H1 (cell line): ENCODE data around the gene TMEM144. TPM values are rescaled to one million over a fixed set of nuclear protein-coding genes. Genes with fewer than 3 reads are reported as not detected.
A peak's percentile ranks its signal among the peaks of the same experiment; 100 is the strongest.

Source experiments
- CTCF ChIA-PET: fragments of 300-600 bp; sonication (Branson Sonifier 250); formaldehyde crosslinking; loops from one replicate; lab custom pipeline; 2021; ENCODE audit not compliant: partially characterized antibody; lab: Charles Lee
- POLR2A ChIA-PET: fragments of 300-600 bp; sonication (Branson Sonifier 250); formaldehyde crosslinking; loops from one replicate; lab custom pipeline; 2021; ENCODE audit warnings: inconsistent platforms; ENCODE audit not compliant: partially characterized antibody; lab: Charles Lee
- DNase-seq, 2 experiments: peaks; one replicate each; pipeline versions ENCODE4 v3.0.0 to v3.0.0-alpha.2; 2010 to 2022; ENCODE audit warnings: low spot score in 2 of 2, low read depth in 1 of 2, mixed read lengths in 1 of 2
- FAIRE-seq: peaks from 2 replicates; lab custom pipeline; 2011; peaks lifted over from hg19 to GRCh38; lab: Jason Lieb, UNC
- H2AFZ ChIP-seq: 2 replicates; pipeline ENCODE4 v1.8.1; 2012; ENCODE audit warnings: low read length, inconsistent platforms
- H2AK5ac ChIP-seq: 2 replicates; pipeline ENCODE4 v1.6.1; 2013; ENCODE audit warnings: low read depth, low read length
- H2BK120ac ChIP-seq: replicated peaks from 2 replicates; pipeline ENCODE3; 2013; ENCODE audit warnings: low read depth, low read length, inconsistent platforms
- H2BK12ac ChIP-seq: 2 replicates; pipeline ENCODE4 v1.6.1; 2013; ENCODE audit warnings: low read depth, low read length
- H2BK15ac ChIP-seq: 2 replicates; pipeline ENCODE4 v1.6.1; 2013; ENCODE audit warnings: low read length
- H2BK20ac ChIP-seq: 2 replicates; pipeline ENCODE4 v1.6.1; 2013; ENCODE audit warnings: low read length
- H2BK5ac ChIP-seq: 2 replicates; pipeline ENCODE4 v1.6.1; 2013; ENCODE audit warnings: low read depth, low read length
- H3K14ac ChIP-seq: 2 replicates; pipeline ENCODE4 v1.6.1; 2013; ENCODE audit warnings: inconsistent platforms; ENCODE audit not compliant: insufficient read length
- H3K18ac ChIP-seq: 2 replicates; pipeline ENCODE4 v1.6.1; 2013; ENCODE audit warnings: low read length; ENCODE audit errors: extremely low read depth
- H3K23ac ChIP-seq: 2 replicates; pipeline ENCODE4 v1.6.1; 2013; ENCODE audit warnings: inconsistent platforms; ENCODE audit not compliant: insufficient read length
- H3K23me2 ChIP-seq: 2 replicates; pipeline ENCODE4 v1.6.1; 2013; ENCODE audit warnings: low read depth, low read length
- H3K27ac ChIP-seq: 2 replicates; pipeline ENCODE4 v1.6.1; 2011; ENCODE audit warnings: low read depth, low read length, inconsistent platforms
- H3K27me3 ChIP-seq, 4 experiments: replicated peaks in 1 of 4; 1 replicate in 1 of 4; 2 replicates in 3 of 4; pipeline versions ENCODE4 v1.6.1 to v1.8.1; 2011 to 2013; ENCODE audit warnings: low read length in 3 of 4, mild to moderate bottlenecking in 3 of 4, inconsistent platforms in 2 of 4, mixed read lengths in 2 of 4, moderate library complexity in 1 of 4; ENCODE audit not compliant: control insufficient read depth in 3 of 4, insufficient read depth in 3 of 4; ENCODE audit errors: extremely low read depth in 1 of 4
- H3K36me3 ChIP-seq, 4 experiments: 2 replicates each; pipeline versions ENCODE4 v1.6.1 to v1.8.1; 2011 to 2013; ENCODE audit warnings: mild to moderate bottlenecking in 4 of 4, low read length in 3 of 4, moderate library complexity in 2 of 4, control low read depth in 1 of 4, inconsistent platforms in 1 of 4; ENCODE audit not compliant: insufficient read depth in 4 of 4, control insufficient read depth in 2 of 4
- H3K4ac ChIP-seq: replicated peaks from 2 replicates; pipeline ENCODE3; 2013; ENCODE audit warnings: low read length, low read depth, mixed read lengths, inconsistent platforms; ENCODE audit not compliant: insufficient read length
- H3K4me1 ChIP-seq, 4 experiments: replicated peaks in 1 of 4; 1 replicate in 1 of 4; 2 replicates in 3 of 4; pipeline versions ENCODE4 v1.6.1 to v1.8.1; 2011 to 2013; ENCODE audit warnings: low read length in 3 of 4, inconsistent platforms in 2 of 4, mixed read lengths in 1 of 4; ENCODE audit not compliant: insufficient read depth in 4 of 4, control insufficient read depth in 3 of 4
- H3K4me2 ChIP-seq, 2 experiments: 2 replicates each; pipeline versions ENCODE4 v1.6.1 to v1.8.1; 2011 to 2013; ENCODE audit warnings: low read depth in 2 of 2, low read length in 2 of 2, control low read depth in 1 of 2, inconsistent platforms in 1 of 2, mild to moderate bottlenecking in 1 of 2; ENCODE audit not compliant: insufficient read depth in 1 of 2
- H3K4me3 ChIP-seq, 4 experiments: fragments of 200-600, 300-600 bp in 1 of 4; sonication (generic), shearing (Covaris generic), sonication (Bioruptor Twin) in 1 of 4; 2 replicates each; pipeline versions ENCODE4 v1.5.1 to v1.8.1; 2011 to 2016; ENCODE audit warnings: low read length in 4 of 4, low read depth in 3 of 4, control low read depth in 2 of 4, inconsistent platforms in 2 of 4, mild to moderate bottlenecking in 2 of 4, mixed read lengths in 1 of 4, moderate library complexity in 1 of 4; ENCODE audit not compliant: insufficient read depth in 2 of 4; ENCODE audit errors: extremely low read depth in 1 of 4
- H3K56ac ChIP-seq: replicated peaks from 2 replicates; pipeline ENCODE3; 2013; ENCODE audit warnings: low read depth, mild to moderate bottlenecking, mixed read lengths, low read length, inconsistent platforms; ENCODE audit not compliant: insufficient read length
- H3K79me1 ChIP-seq: 2 replicates; pipeline ENCODE4 v1.6.1; 2013; ENCODE audit warnings: low read depth, low read length, control low read depth
- H3K79me2 ChIP-seq, 2 experiments: 2 replicates each; pipeline versions ENCODE4 v1.6.1 to v1.8.1; 2012 to 2013; ENCODE audit warnings: low read length in 2 of 2, mild to moderate bottlenecking in 2 of 2, inconsistent platforms in 1 of 2; ENCODE audit not compliant: insufficient read depth in 2 of 2, control insufficient read depth in 1 of 2
- H3K9ac ChIP-seq, 4 experiments: replicated peaks in 1 of 4; 1 replicate in 1 of 4; 2 replicates in 3 of 4; pipeline versions ENCODE4 v1.6.1 to v1.8.1; 2011 to 2013; ENCODE audit warnings: low read depth in 3 of 4, low read length in 3 of 4, control low read depth in 2 of 4, mild to moderate bottlenecking in 2 of 4, moderate library complexity in 2 of 4, inconsistent platforms in 1 of 4; ENCODE audit errors: extremely low read depth in 1 of 4
- H3K9me3 ChIP-seq, 2 experiments: 2 replicates each; pipeline versions ENCODE4 v1.6.1 to v1.8.1; 2012 to 2013; ENCODE audit warnings: mild to moderate bottlenecking in 2 of 2, moderate library complexity in 2 of 2, control low read depth in 1 of 2, inconsistent platforms in 1 of 2, low read depth in 1 of 2, low read length in 1 of 2, mixed read lengths in 1 of 2; ENCODE audit not compliant: insufficient read depth in 2 of 2
- H4K20me1 ChIP-seq, 2 experiments: replicated peaks in 1 of 2; 2 replicates each; pipeline versions ENCODE3 to v1.8.1; 2011 to 2013; ENCODE audit warnings: inconsistent platforms in 2 of 2, low read length in 2 of 2, mild to moderate bottlenecking in 1 of 2; ENCODE audit not compliant: insufficient read depth in 2 of 2, control insufficient read depth in 1 of 2
- H4K5ac ChIP-seq: 2 replicates; pipeline ENCODE4 v1.6.1; 2013; ENCODE audit warnings: low read length, low read depth, mixed read lengths, inconsistent platforms; ENCODE audit not compliant: insufficient read length
- H4K8ac ChIP-seq: 2 replicates; pipeline ENCODE4 v1.8.0; 2013; ENCODE audit warnings: mild to moderate bottlenecking, moderate library complexity, low read length, inconsistent platforms; ENCODE audit not compliant: insufficient read depth; ENCODE audit errors: extremely low read depth
- H4K91ac ChIP-seq: replicated peaks from 2 replicates; pipeline ENCODE3; 2013; ENCODE audit warnings: low read length, mixed read lengths, inconsistent platforms; ENCODE audit not compliant: insufficient read length
- CBX8 ChIP-seq: fragments of 300-800, 300-1000 bp; sonication (generic); IDR thresholded peaks from 2 replicates; pipeline ENCODE4 v1.7.1; 2016; ENCODE audit warnings: low read depth, low read length, borderline replicate concordance
- CTCF ChIP-seq, 3 experiments: IDR thresholded peaks; 1 replicate in 2 of 3; 2 replicates in 1 of 3; pipeline versions ENCODE4 v1.5.1 to v1.6.1; 2011; ENCODE audit warnings: low read length in 3 of 3, mild to moderate bottlenecking in 3 of 3, inconsistent platforms in 2 of 3, low read depth in 1 of 3, moderate library complexity in 1 of 3; ENCODE audit not compliant: insufficient read depth in 1 of 3; ENCODE audit errors: control extremely low read depth in 1 of 3
- RAD21 ChIP-seq, 2 experiments: IDR thresholded peaks in 1 of 2; conservative IDR thresholded peaks in 1 of 2; 2 replicates each; pipeline ENCODE4 v1.6.1; 2011; ENCODE audit warnings: low read depth in 2 of 2, low read length in 2 of 2, improper control_type of control experiment in 1 of 2, inconsistent platforms in 1 of 2, mild to moderate bottlenecking in 1 of 2, moderate library complexity in 1 of 2
- RBBP5 ChIP-seq: IDR thresholded peaks from 2 replicates; pipeline ENCODE4 v1.7.1; 2012; ENCODE audit warnings: low read depth, mild to moderate bottlenecking, inconsistent platforms, low read length, moderate library complexity, borderline replicate concordance
- WGBS, 2 experiments: shearing (Covaris generic) in 1 of 2; methylation state at CpG; one replicate each; pipeline versions ENCODE4 v1.1.6 to v1.1.7; 2013 to 2015; ENCODE audit warnings: low lambda C conversion rate in 2 of 2, mixed read lengths in 2 of 2, inconsistent platforms in 1 of 2, low coverage in 1 of 2, missing lambda C conversion rate in 1 of 2; ENCODE audit not compliant: insufficient replicate concordance in 2 of 2, insufficient coverage in 1 of 2, insufficient read length in 1 of 2; ENCODE audit errors: extremely low coverage in 1 of 2, missing lambda C conversion rate in 1 of 2; 5-methylcytosine and 5-hydroxymethylcytosine counted together
- polyA plus RNA-seq, 7 experiments: library from polyadenylated mRNA; depleted of rRNA in 3 of 7; stranded (reverse) in 5 of 7; unstranded in 2 of 7; fragments of >200 nt in 5 of 7; fragments of 200-250 nt in 2 of 7; gene quantifications; 1 replicate in 5 of 7; 2 replicates in 1 of 7; 4 replicates in 1 of 7; pipeline versions ENCODE4 v1.2.1 to v1.2.3, GENCODE V29; 2011 to 2013; ENCODE audit warnings: missing spikeins in 2 of 7, mixed read lengths in 2 of 7
- total RNA-seq: library from RNA; stranded (reverse); fragmentation: NEBNext Ultra II Directional; extraction: Animal tissue kit (Norgen Biotek cat#: 25700); gene quantifications from 2 replicates; pipeline ENCODE4 v1.2.1, GENCODE V29; 2021

TMEM144 gene
- total and polyA plus RNA-seq, 2 of the 8 experiments (the other 6 are each of a cell fraction or from before 2014, with no cell fraction given), result 1.9 to 2.6 TPM

GRCh38 chr4:158268553-158268952 is 58.3 kb downstream of the TMEM144 start:
- ChIA-PET CTCF (interaction anchor here (0.7 to 3.2 kb wide), 16 partner anchors 8 to 361 kb away, joined by 3 to 15 read pairs (median 4); no protein-coding TSS in a partner anchor), POLR2A (no interaction called here)
- no peak overlapping the region for H4K8ac ChIP-seq
- H4K91ac ChIP-seq, result no peak overlapping the region
- no peak overlapping the region for H3K56ac ChIP-seq
- no peak for DNase-seq
- no peak overlapping the region for H3K18ac ChIP-seq
- H3K4ac ChIP-seq, result no peak overlapping the region
- H4K20me1 ChIP-seq, result no peaks in the 10 kb centered on the region
- TF ChIP-seq CBX8, result no peak
- peak in 1 of 3 experiments; percentile 22; a peak in 1 of 4 replicates for TF ChIP-seq CTCF (IDR thresholded peaks at IDR 0.05; ENCODE audit: control extremely low read depth in 1 of 3, insufficient read depth in 1 of 3, low read depth in 1 of 3, low read length in 3 of 3)
- no peak for TF ChIP-seq RBBP5
- TF ChIP-seq RAD21 (IDR thresholded peaks at IDR 0.05 in 1 of 2, conservative IDR thresholded peaks at IDR 0.05 in 1 of 2; ENCODE audit: low read depth in 2 of 2, low read length in 2 of 2), result 0 out of 4 replicates have a peak, but pooled peaks of 1 of the 2 experiments have one; percentile 13
- H2BK120ac ChIP-seq, result no peak overlapping the region
- WGBS, 2 experiments, result 92% methylated on average over 2 of the region's 2 CpGs; no CpG with 5 or more reads in 1 of the 2 experiments
- H3K23ac ChIP-seq, result no peak overlapping the region
- H2AK5ac ChIP-seq, result no peak overlapping the region
- no peak overlapping the region for H3K4me2 ChIP-seq
- FAIRE-seq, result no peak
- no peak overlapping the region for H3K27ac ChIP-seq
- H2BK15ac ChIP-seq, result no peak overlapping the region
- H3K36me3 ChIP-seq, result no peaks in the 10 kb centered on the region
- no peak overlapping the region for H3K9ac ChIP-seq
- no peaks in the 10 kb centered on the region for H3K23me2 ChIP-seq
- no peak overlapping the region for H3K4me3 ChIP-seq
- no peaks in the 10 kb centered on the region for H3K9me3 ChIP-seq
- peak overlapping the region; percentile 84 for H2AFZ ChIP-seq
- no peak overlapping the region for H4K5ac ChIP-seq
- no peak overlapping the region for H3K14ac ChIP-seq
- H3K27me3 ChIP-seq, result no peaks in the 10 kb centered on the region
- no peaks in the 10 kb centered on the region for H3K79me1 ChIP-seq
- H2BK20ac ChIP-seq, result no peak overlapping the region
- H2BK12ac ChIP-seq, result no peak overlapping the region
- no peak overlapping the region for H2BK5ac ChIP-seq
- H3K79me2 ChIP-seq, result no peaks in the 10 kb centered on the region
- peaks cover 0 to 3% (median 0%) of the 10 kb centered on the region in 4 experiments; a peak in 1 of 7 replicates for H3K4me1 ChIP-seq
